Esophagus muscularis mucosa (tissue), 3 donors: ENCODE measurements around the gene VSIG10L2.

ENCODE experiments used
- EP300 ChIP-seq: sonication (generic); formaldehyde crosslinking; IDR thresholded peaks from one replicate; pipeline ENCODE4 v1.6.1; 2017; ENCODE audit warnings: antibody characterized with exemption
- TF ChIP-seq, protein P1 (sequence below), 3 experiments: fragments of 200-600 bp in 2 of 3; fragments of 450-650 bp in 1 of 3; sonication (generic) in 2 of 3; IDR thresholded peaks; one replicate each; pipeline ENCODE4 v1.5.1; 2017 to 2019; ENCODE audit warnings: antibody characterized with exemption in 3 of 3, mild to moderate bottlenecking in 2 of 3, moderate library complexity in 1 of 3

- TF ChIP-seq, protein P1, sequence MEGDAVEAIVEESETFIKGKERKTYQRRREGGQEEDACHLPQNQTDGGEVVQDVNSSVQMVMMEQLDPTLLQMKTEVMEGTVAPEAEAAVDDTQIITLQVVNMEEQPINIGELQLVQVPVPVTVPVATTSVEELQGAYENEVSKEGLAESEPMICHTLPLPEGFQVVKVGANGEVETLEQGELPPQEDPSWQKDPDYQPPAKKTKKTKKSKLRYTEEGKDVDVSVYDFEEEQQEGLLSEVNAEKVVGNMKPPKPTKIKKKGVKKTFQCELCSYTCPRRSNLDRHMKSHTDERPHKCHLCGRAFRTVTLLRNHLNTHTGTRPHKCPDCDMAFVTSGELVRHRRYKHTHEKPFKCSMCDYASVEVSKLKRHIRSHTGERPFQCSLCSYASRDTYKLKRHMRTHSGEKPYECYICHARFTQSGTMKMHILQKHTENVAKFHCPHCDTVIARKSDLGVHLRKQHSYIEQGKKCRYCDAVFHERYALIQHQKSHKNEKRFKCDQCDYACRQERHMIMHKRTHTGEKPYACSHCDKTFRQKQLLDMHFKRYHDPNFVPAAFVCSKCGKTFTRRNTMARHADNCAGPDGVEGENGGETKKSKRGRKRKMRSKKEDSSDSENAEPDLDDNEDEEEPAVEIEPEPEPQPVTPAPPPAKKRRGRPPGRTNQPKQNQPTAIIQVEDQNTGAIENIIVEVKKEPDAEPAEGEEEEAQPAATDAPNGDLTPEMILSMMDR (IDR thresholded peaks at IDR 0.05): no peak
- no peak for TF ChIP-seq EP300
These were observed 6.7 kb upstream of the VSIG10L2 start for GRCh38 chr11:125939081-125939521.
